IMR-90 (cell line): ENCODE measurements around the gene GNAI2. TPM values are rescaled to one million over a fixed set of nuclear protein-coding genes. Genes with fewer than 3 reads are reported as not detected.

ENCODE experiments used
- ATAC-seq: fragments of 200-7000 bp; cut with Tn5 transposase; 2 replicates; pipeline ENCODE4 v1.9.1; 2020; ENCODE audit warnings: low read depth, mild to moderate bottlenecking, moderate library complexity
- BruUV-seq: library from RNA; stranded (reverse); fragments of 400-500 nt; replicated peaks from 2 replicates; lab custom pipeline; 2021; lab: Mats Ljungman, UMichigan
- CTCF ChIA-PET: fragments of 300-600 bp; formaldehyde crosslinking; extraction: SDS; loops from one replicate; lab custom pipeline; 2021; ENCODE audit warnings: antibody characterized with exemption; lab: Yijun Ruan, JAX
- POLR2A ChIA-PET: fragments of 300-600 bp; sonication (Branson Sonifier 250); formaldehyde crosslinking; loops from one replicate; lab custom pipeline; 2022; ENCODE audit warnings: antibody characterized with exemption; ENCODE audit not compliant: unreplicated experiment; lab: Charles Lee
- DNase-seq: peaks from one replicate; pipeline ENCODE4 v3.0.0; 2013
- H2AFZ ChIP-seq: replicated peaks from 2 replicates; pipeline ENCODE3; 2013; ENCODE audit warnings: low read length, mild to moderate bottlenecking; ENCODE audit not compliant: poor library complexity
- H2AK5ac ChIP-seq: 2 replicates; pipeline ENCODE4 v1.6.1; 2013; ENCODE audit warnings: low read depth, low read length, inconsistent platforms
- H2AK9ac ChIP-seq: replicated peaks from 2 replicates; pipeline ENCODE3; 2013; ENCODE audit warnings: mild to moderate bottlenecking, low read depth, low read length, moderate library complexity; ENCODE audit not compliant: poor library complexity
- H2BK120ac ChIP-seq: 2 replicates; pipeline ENCODE4 v1.6.1; 2013; ENCODE audit warnings: low read depth, low read length, inconsistent platforms
- H2BK15ac ChIP-seq: 3 replicates; pipeline ENCODE4 v1.6.1; 2013; ENCODE audit warnings: low read depth, low read length, inconsistent platforms
- H2BK20ac ChIP-seq: 2 replicates; pipeline ENCODE4 v1.6.1; 2013; ENCODE audit warnings: low read depth, mild to moderate bottlenecking, inconsistent platforms, low read length, moderate library complexity
- H2BK5ac ChIP-seq: 2 replicates; pipeline ENCODE4 v1.6.1; 2013; ENCODE audit warnings: mild to moderate bottlenecking, low read depth, low read length, inconsistent platforms; ENCODE audit not compliant: poor library complexity, severe bottlenecking
- H3K14ac ChIP-seq: replicated peaks from 2 replicates; pipeline ENCODE4 v1.6.1; 2013; ENCODE audit warnings: low read depth, low read length, inconsistent platforms
- H3K18ac ChIP-seq: 2 replicates; pipeline ENCODE4 v1.6.1; 2013; ENCODE audit warnings: low read depth, low read length, control low read depth
- H3K23ac ChIP-seq: 2 replicates; pipeline ENCODE4 v1.6.1; 2013; ENCODE audit warnings: low read depth, low read length, inconsistent platforms
- H3K27ac ChIP-seq: 2 replicates; pipeline ENCODE4 v1.5.1; 2013; ENCODE audit warnings: mild to moderate bottlenecking, control low read depth, low read length; ENCODE audit not compliant: insufficient read depth
- H3K27me3 ChIP-seq: 2 replicates; pipeline ENCODE4 v1.6.1; 2013; ENCODE audit warnings: low read length; ENCODE audit not compliant: control insufficient read depth, insufficient read depth
- H3K36me3 ChIP-seq: 2 replicates; pipeline ENCODE4 v1.6.1; 2013; ENCODE audit warnings: low read length, mixed read lengths; ENCODE audit not compliant: control insufficient read depth, insufficient read depth
- H3K4ac ChIP-seq: 2 replicates; pipeline ENCODE4 v1.6.1; 2013; ENCODE audit warnings: low read depth, low read length, inconsistent platforms
- H3K4me1 ChIP-seq: 2 replicates; pipeline ENCODE4 v1.6.1; 2013; ENCODE audit warnings: low read length, mixed read lengths; ENCODE audit not compliant: control insufficient read depth, insufficient read depth
- H3K4me2 ChIP-seq: 2 replicates; pipeline ENCODE4 v1.6.1; 2013; ENCODE audit warnings: low read depth, mild to moderate bottlenecking, control low read depth, low read length, moderate library complexity
- H3K4me3 ChIP-seq: 2 replicates; pipeline ENCODE4 v1.5.1; 2013; ENCODE audit warnings: low read depth, mild to moderate bottlenecking, control low read depth, low read length, moderate library complexity; ENCODE audit not compliant: insufficient read depth
- H3K56ac ChIP-seq: 2 replicates; pipeline ENCODE4 v1.6.1; 2013; ENCODE audit warnings: low read length, inconsistent platforms; ENCODE audit not compliant: insufficient read depth; ENCODE audit errors: extremely low read depth
- H3K79me1 ChIP-seq, 2 experiments: 2 replicates each; pipeline ENCODE4 v1.6.1; 2013; ENCODE audit warnings: low read length in 2 of 2, inconsistent platforms in 1 of 2, low read depth in 1 of 2
- H3K9ac ChIP-seq: 2 replicates; pipeline ENCODE4 v1.6.1; 2013; ENCODE audit warnings: low read depth, low read length, control low read depth
- H3K9me1 ChIP-seq: 2 replicates; pipeline ENCODE4 v1.6.1; 2013; ENCODE audit warnings: low read length, inconsistent platforms; ENCODE audit not compliant: insufficient read depth
- H3K9me3 ChIP-seq: 2 replicates; pipeline ENCODE4 v1.6.1; 2013; ENCODE audit warnings: low read length; ENCODE audit not compliant: control insufficient read depth, insufficient read depth
- H4K20me1 ChIP-seq: 2 replicates; pipeline ENCODE4 v1.6.1; 2013; ENCODE audit warnings: low read length, inconsistent platforms; ENCODE audit not compliant: insufficient read depth
- H4K5ac ChIP-seq: 2 replicates; pipeline ENCODE4 v1.6.1; 2013; ENCODE audit warnings: mild to moderate bottlenecking, low read depth, low read length, control low read depth
- H4K8ac ChIP-seq, 2 experiments: 2 replicates each; pipeline ENCODE4 v1.6.1; 2013; ENCODE audit warnings: low read depth in 2 of 2, low read length in 2 of 2, control low read depth in 1 of 2, inconsistent platforms in 1 of 2
- H4K91ac ChIP-seq: 2 replicates; pipeline ENCODE4 v1.6.1; 2013; ENCODE audit warnings: low read depth, low read length, inconsistent platforms; ENCODE audit not compliant: insufficient read depth
- CEBPB ChIP-seq: IDR thresholded peaks from 2 replicates; pipeline ENCODE4 v1.6.1; 2012; ENCODE audit warnings: low read depth, low read length, improper control_type of control experiment
- CHD1 ChIP-seq: IDR thresholded peaks from 2 replicates; pipeline ENCODE4 v1.6.1; 2012; ENCODE audit warnings: low read depth, low read length, improper control_type of control experiment
- MAFK ChIP-seq: IDR thresholded peaks from 2 replicates; pipeline ENCODE4 v1.6.1; 2012; ENCODE audit warnings: low read depth, low read length, improper control_type of control experiment
- MAZ ChIP-seq: IDR thresholded peaks from 2 replicates; pipeline ENCODE4 v1.6.1; 2012; ENCODE audit warnings: low read depth, mild to moderate bottlenecking, low read length, improper control_type of control experiment, moderate library complexity, borderline replicate concordance
- MXI1 ChIP-seq: IDR thresholded peaks from 2 replicates; pipeline ENCODE4 v1.6.1; 2012; ENCODE audit warnings: low read depth, mild to moderate bottlenecking, low read length, moderate library complexity, borderline replicate concordance
- NFE2L2 ChIP-seq: fragments of 150-350 bp; IDR thresholded peaks from 2 replicates; pipeline ENCODE4 v1.6.1; 2016; ENCODE audit warnings: low read depth, mild to moderate bottlenecking, low read length
- POLR2A ChIP-seq: IDR thresholded peaks from 2 replicates; pipeline ENCODE4 v1.6.1; 2012; ENCODE audit warnings: mild to moderate bottlenecking, low read depth, low read length
- RAD21 ChIP-seq: IDR thresholded peaks from 2 replicates; pipeline ENCODE4 v1.6.1; 2012; ENCODE audit warnings: low read length, improper control_type of control experiment
- RFX5 ChIP-seq: IDR thresholded peaks from 2 replicates; pipeline ENCODE4 v1.8.0; 2012; ENCODE audit warnings: low read depth, mild to moderate bottlenecking, low read length, moderate library complexity
- WGBS, 2 experiments: methylation state at CpG; one replicate each; pipeline versions ENCODE4 v1.1.5 to v1.1.7; 2013; ENCODE audit warnings: missing lambda C conversion rate in 2 of 2; ENCODE audit not compliant: insufficient read length in 1 of 2; ENCODE audit errors: extremely low coverage in 2 of 2; 5-methylcytosine and 5-hydroxymethylcytosine counted together
- dilution Hi-C: fragments of 300-500 bp; cut with HindIII; formaldehyde crosslinking; loops from one replicate; pipeline ENCODE4 v1.14.3; 2018; ENCODE audit warnings: low sequenced_read_pairs; ENCODE audit not compliant: unreplicated experiment
- in situ Hi-C: fragments of 300-500 bp; cut with MboI; formaldehyde crosslinking; loops from 3 replicates; pipeline ENCODE4 v1.14.3; 2019; ENCODE audit warnings: low sequenced_read_pairs, inconsistent platforms, mixed read lengths
- intact Hi-C: fragments of 100-400 bp; cut with micrococcal nuclease; formaldehyde crosslinking; loops from 2 replicates; pipeline ENCODE4 v1.10.0; 2022
- polyA plus RNA-seq, 3 experiments: library from polyadenylated mRNA; depleted of rRNA; stranded (reverse); fragments of >200 nt; gene quantifications; 2 replicates each; pipeline ENCODE4 v1.2.3, GENCODE V29; 2012; ENCODE audit warnings: low replicate concordance in 1 of 3
- total RNA-seq: library from RNA; depleted of rRNA; stranded (reverse); fragments of >200 nt; gene quantifications from 2 replicates; pipeline ENCODE4 v1.2.3, GENCODE V29; 2012
- TF ChIP-seq, protein P1 (sequence below): fragments of 150-350 bp; IDR thresholded peaks from 2 replicates; pipeline ENCODE4 v1.6.1; 2017; ENCODE audit warnings: mild to moderate bottlenecking, antibody characterized with exemption, low read length, low read depth

The GNAI2 gene
- total and polyA plus RNA-seq, 2 of the 4 experiments (the other 2 are of a cell fraction): 867 to 1,079 TPM

DNA sequence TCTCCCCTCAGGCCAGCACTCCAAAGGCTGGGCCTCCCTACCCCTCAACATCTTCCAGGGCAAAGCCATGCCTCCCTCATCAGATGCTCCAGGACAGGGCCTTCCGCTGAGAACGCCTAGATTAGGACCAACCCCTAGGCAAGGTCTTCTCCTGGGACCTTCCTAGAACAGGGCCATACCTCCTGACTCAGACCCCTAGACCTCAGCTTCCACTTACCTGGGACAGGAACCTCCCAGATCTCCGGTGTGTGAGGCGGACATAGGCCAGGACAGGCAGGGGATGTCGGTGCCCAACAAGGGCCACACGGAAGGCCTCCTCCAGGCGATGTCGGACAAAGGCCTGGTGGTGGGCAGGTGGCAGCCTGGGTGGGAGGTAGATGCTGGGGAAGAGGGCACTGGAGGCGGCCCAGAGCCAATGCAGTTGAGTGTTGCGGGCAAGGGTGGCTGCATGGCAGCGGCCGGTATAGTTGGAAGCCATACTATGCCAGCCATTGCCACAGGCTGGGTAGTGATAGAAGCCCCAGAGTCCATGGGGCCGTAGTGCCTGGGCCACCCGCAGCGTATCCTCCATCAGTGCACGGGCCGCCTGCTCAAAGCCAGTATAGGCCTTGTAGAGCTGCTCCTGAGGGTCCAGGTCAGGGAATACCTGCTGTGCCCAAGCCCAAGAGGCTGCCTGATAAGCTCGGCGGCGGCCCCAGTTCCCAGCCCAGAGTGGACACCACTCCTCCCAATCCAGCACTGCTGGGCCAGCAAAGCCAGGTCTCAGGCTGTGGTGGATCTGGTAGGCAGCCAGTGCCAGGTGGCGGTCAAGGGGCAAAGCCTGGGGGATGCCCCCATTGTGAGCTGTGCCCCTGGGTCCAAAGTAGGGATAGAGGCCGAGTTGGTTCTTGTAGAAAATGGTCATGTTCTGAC lies 58.7 kb downstream of the GNAI2 start:
- no peak for ATAC-seq
- no TSS peak for BruUV-seq
- no peak overlapping the region for H2BK120ac ChIP-seq

More for the DNA sequence above, 58.7 kb downstream of the GNAI2 start:
- Histone ChIP-seq H3K4me3 (no peak overlapping the region), H3K23ac (no peak overlapping the region), H2AFZ (no peak overlapping the region), H3K79me1 (peaks cover 18 to 38% of the 10 kb centered on the region in 2 experiments), H2BK20ac (no peak overlapping the region), H2BK15ac (no peak overlapping the region), H3K56ac (no peak overlapping the region), H3K27me3 (no peaks in the 10 kb centered on the region), H3K9ac (no peak overlapping the region), H3K27ac (no peak overlapping the region), H4K5ac (no peak overlapping the region), H3K4me2 (no peak overlapping the region), H4K91ac (no peak overlapping the region), H3K4ac (no peak overlapping the region), H3K14ac (no peak overlapping the region), H3K9me3 (no peaks in the 10 kb centered on the region), H2AK5ac (no peak overlapping the region), H2BK5ac (no peak overlapping the region), H3K18ac (no peak overlapping the region), H3K36me3 (peaks cover 6% of the 10 kb centered on the region), H4K20me1 (no peaks in the 10 kb centered on the region), H2AK9ac (peak overlapping the region; percentile 76), H3K4me1 (peaks cover 13% of the 10 kb centered on the region), H3K9me1 (peaks cover 7% of the 10 kb centered on the region), H4K8ac (no peak overlapping the region)
- intact Hi-C loops (no loop called here), in situ Hi-C loops (no loop called here), dilution Hi-C loops (no loop called here)
- ChIA-PET CTCF (no interaction called here), POLR2A (no interaction called here)
- 95% methylated on average over 14 of the region's 22 CpGs; no CpG with 5 or more reads in 1 of the 2 experiments for WGBS, 2 experiments
- DNase-seq: no peak
- TF ChIP-seq MAFK: no peak
- no peak for TF ChIP-seq POLR2A
- no peak for TF ChIP-seq RAD21
- TF ChIP-seq, protein P1, sequence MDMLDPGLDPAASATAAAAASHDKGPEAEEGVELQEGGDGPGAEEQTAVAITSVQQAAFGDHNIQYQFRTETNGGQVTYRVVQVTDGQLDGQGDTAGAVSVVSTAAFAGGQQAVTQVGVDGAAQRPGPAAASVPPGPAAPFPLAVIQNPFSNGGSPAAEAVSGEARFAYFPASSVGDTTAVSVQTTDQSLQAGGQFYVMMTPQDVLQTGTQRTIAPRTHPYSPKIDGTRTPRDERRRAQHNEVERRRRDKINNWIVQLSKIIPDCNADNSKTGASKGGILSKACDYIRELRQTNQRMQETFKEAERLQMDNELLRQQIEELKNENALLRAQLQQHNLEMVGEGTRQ: no peak
- TF ChIP-seq NFE2L2: no peak
- no peak for TF ChIP-seq MAZ
- no peak for TF ChIP-seq RFX5
- no peak for TF ChIP-seq MXI1
- no peak for TF ChIP-seq CEBPB
- no peak for TF ChIP-seq CHD1
